ENCODE data around the gene CRISPLD2. TPM values are rescaled to one million over a fixed set of nuclear protein-coding genes. Genes with fewer than 3 reads are reported as not detected.
A peak's percentile ranks its signal among the peaks of the same experiment; 100 is the strongest.

The CRISPLD2 gene
- total RNA-seq, 1 experiment from 2014 or later = 9.4 TPM

- no peak overlapping the region for H3K27ac Mint-ChIP-seq
- H3K27me3 Mint-ChIP-seq (ENCODE audit: low read depth) = no peaks in the 10 kb centered on the region
- no peaks in the 10 kb centered on the region; the same call in 1 of the 2 replicates for H3K4me1 Mint-ChIP-seq
- peak; percentile 79; the same call in 1 of the 2 replicates for TF ChIP-seq GTF2I (CRISPR knock-in tag; conservative IDR thresholded peaks at IDR 0.05)
- TF ChIP-seq MAX (CRISPR knock-in tag; IDR thresholded peaks at IDR 0.05) = no peak
- no peak for TF ChIP-seq TEAD4 (CRISPR knock-in tag; IDR thresholded peaks at IDR 0.05)
- H3K36me3 Mint-ChIP-seq = no peaks in the 10 kb centered on the region
- DNase-seq (ENCODE audit: low spot score) (no peak), ATAC-seq (no peak)
- ChIA-PET CTCF (interaction anchor here (1.7 kb wide), 1 partner anchor 21 kb away, joined by 7 read pairs; no protein-coding TSS in a partner anchor), POLR2A (no interaction called here)
- H3K4me3 Mint-ChIP-seq = no peak overlapping the region
- peaks cover 4% of the 10 kb centered on the region for H3K9me3 Mint-ChIP-seq
Observed at GRCh38 chr16:84931107-84931494, 111.3 kb downstream of the CRISPLD2 start.

- Mint-ChIP-seq H3K36me3 (no peaks in the 10 kb centered on the region), H3K9me3 (peaks cover 4% of the 10 kb centered on the region), H3K27me3 (ENCODE audit: low read depth) (no peaks in the 10 kb centered on the region), H3K4me3 (no peak overlapping the region), H3K27ac (no peak overlapping the region), H3K4me1 (no peaks in the 10 kb centered on the region)
- ChIA-PET CTCF (interaction anchor here (1.7 kb wide), 1 partner anchor 21 kb away, joined by 7 read pairs; no protein-coding TSS in a partner anchor), POLR2A (interaction anchor here (0.6 kb wide), 1 partner anchor 91 kb away, joined by 3 read pairs; no protein-coding TSS in a partner anchor)
- TF ChIP-seq EMX1 (CRISPR knock-in tag; IDR thresholded peaks at IDR 0.05) = no peak
- TF ChIP-seq ZNF396 (CRISPR knock-in tag; IDR thresholded peaks at IDR 0.05; ENCODE audit: borderline replicate concordance) = no peak
- TF ChIP-seq CDX4 (CRISPR knock-in tag; IDR thresholded peaks at IDR 0.05; ENCODE audit: borderline replicate concordance) = no peak
- no peak for TF ChIP-seq PREB (CRISPR knock-in tag; IDR thresholded peaks at IDR 0.05; ENCODE audit: borderline replicate concordance)
- TF ChIP-seq JUN (CRISPR knock-in tag; IDR thresholded peaks at IDR 0.05) = no peak
- TF ChIP-seq ZNF121 (CRISPR knock-in tag; IDR thresholded peaks at IDR 0.05) = no peak
- TF ChIP-seq ZNF219 (CRISPR knock-in tag; IDR thresholded peaks at IDR 0.05; ENCODE audit: borderline replicate concordance) = no peak
- TF ChIP-seq PRRX2 (CRISPR knock-in tag; IDR thresholded peaks at IDR 0.05) = no peak
- ATAC-seq = no peak
- no peak for DNase-seq (ENCODE audit: low spot score)
Observed at GRCh38 chr16:84931506-84931905, 111.7 kb downstream of the CRISPLD2 start.

GRCh38 chr16:84932681-84933080 is 112.9 kb downstream of the CRISPLD2 start:
- Mint-ChIP-seq H3K27me3 (ENCODE audit: low read depth) (no peaks in the 10 kb centered on the region), H3K27ac (no peak overlapping the region), H3K36me3 (no peaks in the 10 kb centered on the region), H3K4me3 (no peak overlapping the region), H3K4me1 (no peaks in the 10 kb centered on the region), H3K9me3 (peaks cover 4% of the 10 kb centered on the region)
- ATAC-seq (no peak), DNase-seq (ENCODE audit: low spot score) (no peak)
- ChIA-PET CTCF (interaction anchor here (1.0 to 4.0 kb wide), 4 partner anchors 7 to 39 kb away, joined by 3 to 30 read pairs (median 8); no protein-coding TSS in a partner anchor), POLR2A (interaction anchor here (0.5 kb wide), 1 partner anchor 111 kb away, joined by 3 read pairs; no protein-coding TSS in a partner anchor)
- no peak for TF ChIP-seq NFE2L1 (CRISPR knock-in tag; IDR thresholded peaks at IDR 0.05)
- no peak for TF ChIP-seq SP1 (CRISPR knock-in tag; conservative IDR thresholded peaks at IDR 0.05)
- TF ChIP-seq GRHL2 (CRISPR knock-in tag; IDR thresholded peaks at IDR 0.05; ENCODE audit: insufficient replicate concordance, severe bottlenecking) = no peak
- TF ChIP-seq ZNF425 (CRISPR knock-in tag; conservative IDR thresholded peaks at IDR 0.05) = no peak
- TF ChIP-seq MYBL2 (CRISPR knock-in tag; IDR thresholded peaks at IDR 0.05) = no peak
- TF ChIP-seq SOX15 (CRISPR knock-in tag; IDR thresholded peaks at IDR 0.05) = no peak
- no peak for TF ChIP-seq ZNF317 (CRISPR knock-in tag; IDR thresholded peaks at IDR 0.05; ENCODE audit: borderline replicate concordance, low read depth)
- TF ChIP-seq TP53 (CRISPR knock-in tag; IDR thresholded peaks at IDR 0.05) = no peak
- TF ChIP-seq CTCF (IDR thresholded peaks at IDR 0.05) = no peak
- no peak for TF ChIP-seq CREB1 (CRISPR knock-in tag; IDR thresholded peaks at IDR 0.05)
- no peak for TF ChIP-seq AR (CRISPR knock-in tag; IDR thresholded peaks at IDR 0.05)
- TF ChIP-seq RORB (CRISPR knock-in tag; IDR thresholded peaks at IDR 0.05) = no peak

Measured in WTC11 (cell line).